ENCODE results near the gene CRLF2. TPM values are rescaled to one million over a fixed set of nuclear protein-coding genes. Genes with fewer than 3 reads are reported as not detected.
"Not testable (repeated sequence)": the region's sequence is repeated elsewhere in the genome, so short reads cannot be mapped to it uniquely, and the experiment has no call there.

Gene CRLF2
- total RNA-seq, 4 donors from 2014 or later: not detected

GRCh38 chrX:1181170-1181569 lies 31.3 kb downstream of the CRLF2 start:
- Histone ChIP-seq H3K4me1 (no peaks in the 10 kb centered on the region), H3K36me3 (no peaks in the 10 kb centered on the region), H3K27ac (no peak overlapping the region), H3K4me3 (no peak overlapping the region), H3K27me3 (no peaks in the 10 kb centered on the region), H3K9me3 (no peaks in the 10 kb centered on the region)
- no peak for DNase-seq
- intact Hi-C loops (cut with DNase I; ENCODE audit: low total_unique reads): no loop called here
- TF ChIP-seq POLR2A (IDR thresholded peaks at IDR 0.05) (no peak), CTCF (IDR thresholded peaks at IDR 0.05) (no peak)

GRCh38 chrX:1178580-1179057 lies 33.8 kb downstream of the CRLF2 start:
- TF ChIP-seq CTCF (IDR thresholded peaks at IDR 0.05): no peak
- no peak for TF ChIP-seq POLR2A (IDR thresholded peaks at IDR 0.05)
- Histone ChIP-seq H3K27me3 (no peaks in the 10 kb centered on the region), H3K9me3 (no peaks in the 10 kb centered on the region), H3K4me3 (no peak overlapping the region), H3K36me3 (no peaks in the 10 kb centered on the region), H3K27ac (no peak overlapping the region), H3K4me1 (no peaks in the 10 kb centered on the region)
- no peak for DNase-seq
- intact Hi-C loops (cut with DNase I; ENCODE audit: low total_unique reads): no loop called here

GRCh38 chrX:1176531-1177320 lies 35.7 kb downstream of the CRLF2 start:
- H3K9me3 ChIP-seq; H3K4me1 ChIP-seq; H3K27me3 ChIP-seq; H3K36me3 ChIP-seq; H3K27ac ChIP-seq; intact Hi-C loops (cut with DNase I; ENCODE audit: low total_unique reads); H3K4me3 ChIP-seq; DNase-seq: not testable (repeated sequence)

- intact Hi-C loops (cut with DNase I; ENCODE audit: low total_unique reads); H3K4me3 ChIP-seq; H3K4me1 ChIP-seq; H3K27me3 ChIP-seq; H3K36me3 ChIP-seq; H3K9me3 ChIP-seq; DNase-seq; H3K27ac ChIP-seq: not testable (repeated sequence)
Observed at GRCh38 chrX:1174609-1175545, 37.6 kb downstream of the CRLF2 start.

- DNase-seq; H3K27ac ChIP-seq; intact Hi-C loops (cut with DNase I; ENCODE audit: low total_unique reads): not testable (repeated sequence)
Observed at GRCh38 chrX:1173435-1173834, 39.0 kb downstream of the CRLF2 start.

GRCh38 chrX:1172496-1172895 lies 40.0 kb downstream of the CRLF2 start:
- no peak for DNase-seq
- no peaks in the 10 kb centered on the region for H3K36me3 ChIP-seq
- H3K4me3 ChIP-seq: no peak overlapping the region
- H3K9me3 ChIP-seq: no peaks in the 10 kb centered on the region
- no peaks in the 10 kb centered on the region for H3K27me3 ChIP-seq
- H3K4me1 ChIP-seq: no peaks in the 10 kb centered on the region
- intact Hi-C loops (cut with DNase I; ENCODE audit: low total_unique reads): no loop called here
- no peak overlapping the region for H3K27ac ChIP-seq
- TF ChIP-seq POLR2A (IDR thresholded peaks at IDR 0.05): no peak
- TF ChIP-seq CTCF (IDR thresholded peaks at IDR 0.05): no peak

More at GRCh38 chrX:1173435-1173834, 39.0 kb downstream of the CRLF2 start:
- not testable (repeated sequence) for H3K4me1 ChIP-seq, H3K27me3 ChIP-seq, H3K36me3 ChIP-seq, H3K9me3 ChIP-seq, H3K4me3 ChIP-seq

GRCh38 chrX:1171915-1172314 lies 40.5 kb downstream of the CRLF2 start:
- H3K4me3 ChIP-seq; H3K36me3 ChIP-seq; H3K4me1 ChIP-seq; H3K27ac ChIP-seq; H3K27me3 ChIP-seq; intact Hi-C loops (cut with DNase I; ENCODE audit: low total_unique reads); H3K9me3 ChIP-seq; DNase-seq: not testable (repeated sequence)
